ENCODE measurements around the gene GXYLT1. TPM values are rescaled to one million over a fixed set of nuclear protein-coding genes. Genes with fewer than 3 reads are reported as not detected.

GXYLT1 gene, protein sequence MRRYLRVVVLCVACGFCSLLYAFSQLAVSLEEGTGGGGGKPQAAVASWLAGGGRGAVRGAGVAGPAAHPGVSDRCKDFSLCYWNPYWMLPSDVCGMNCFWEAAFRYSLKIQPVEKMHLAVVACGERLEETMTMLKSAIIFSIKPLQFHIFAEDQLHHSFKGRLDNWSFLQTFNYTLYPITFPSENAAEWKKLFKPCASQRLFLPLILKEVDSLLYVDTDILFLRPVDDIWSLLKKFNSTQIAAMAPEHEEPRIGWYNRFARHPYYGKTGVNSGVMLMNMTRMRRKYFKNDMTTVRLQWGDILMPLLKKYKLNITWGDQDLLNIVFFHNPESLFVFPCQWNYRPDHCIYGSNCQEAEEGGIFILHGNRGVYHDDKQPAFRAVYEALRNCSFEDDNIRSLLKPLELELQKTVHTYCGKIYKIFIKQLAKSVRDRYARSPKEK
- 11.7 to 15.8 TPM (median 14.1 TPM) in 5 replicates for total RNA-seq (2022; extraction: Qiagen RNA extraction)

DNA sequence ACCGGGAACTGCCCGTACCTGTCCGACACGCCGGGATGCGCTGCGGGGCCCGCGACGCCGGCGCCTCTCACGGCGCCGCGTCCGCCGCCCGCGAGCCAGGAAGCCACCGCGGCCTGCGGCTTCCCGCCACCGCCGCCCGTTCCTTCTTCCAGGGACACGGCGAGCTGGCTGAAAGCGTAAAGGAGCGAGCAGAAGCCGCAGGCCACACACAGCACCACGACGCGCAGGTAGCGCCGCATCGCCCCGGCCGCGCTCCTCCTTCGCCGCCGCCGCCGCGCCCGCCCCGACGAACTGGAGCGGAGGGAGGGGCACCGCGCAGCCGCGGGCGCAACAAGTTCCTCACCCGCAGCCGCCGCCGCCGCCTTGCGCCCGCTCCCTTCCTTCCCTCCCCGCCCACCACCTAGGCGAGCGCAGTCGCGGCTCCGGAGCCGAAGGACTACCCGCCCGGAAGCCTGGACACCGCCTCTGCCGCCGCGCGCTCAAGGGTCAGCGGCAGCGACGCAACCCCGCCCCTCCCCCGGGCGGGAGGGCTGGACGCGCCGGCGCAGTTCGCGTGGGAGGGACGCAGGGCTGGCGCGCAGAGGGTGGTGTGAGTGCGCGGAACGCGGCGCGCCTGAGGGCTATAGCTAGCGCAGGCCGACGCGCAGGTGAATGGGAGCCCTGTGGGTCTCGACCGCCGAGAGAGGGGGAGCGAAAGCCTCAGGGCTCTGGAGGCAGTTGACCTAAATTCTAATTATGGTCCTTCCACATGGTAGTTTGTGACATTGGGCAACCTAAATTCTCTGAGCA is at the start of gene GXYLT1:
Gene GXYLT1 (minus strand): TSS at position 467 of the 789 bp plus-strand sequence. CDS start 228 bp downstream, at position 239.

Other genes starting within 250 kb of the GXYLT1 start
- gene YAF2, start 93.4 kb upstream of the GXYLT1 start, total RNA-seq (2022; extraction: Qiagen RNA extraction), result 17.8 to 27.2 TPM (median 24.4 TPM) in 5 replicates
- gene ZCRB1, start 181.2 kb upstream of the GXYLT1 start, total RNA-seq (2022; extraction: Qiagen RNA extraction), result 60.0 to 64.7 TPM (median 60.3 TPM) in 5 replicates
- 48.2 to 75.9 TPM (median 56.9 TPM) in 5 replicates for gene PPHLN1, start 181.3 kb upstream of the GXYLT1 start, total RNA-seq (2022; extraction: Qiagen RNA extraction)

All from A549 treated with Hydrocortisone at 1 μM for 4 hours (cell line).